Type B pancreatic cell (in vitro differentiated cells): ENCODE results near the gene PLCE1. TPM values are rescaled to one million over a fixed set of nuclear protein-coding genes. Genes with fewer than 3 reads are reported as not detected.
A peak's percentile ranks its signal among the peaks of the same experiment; 100 is the strongest.

Experiments used
- DNase-seq: peaks from one replicate; pipeline ENCODE4 v3.0.0; 2021; ENCODE audit warnings: mixed read lengths; ENCODE audit not compliant: unreplicated experiment; ENCODE audit errors: extremely low spot score
- H3K27ac Mint-ChIP-seq: 2 replicates; pipeline ENCODE4 v1.8.0; 2021; ENCODE audit warnings: mild to moderate bottlenecking, mixed read lengths
- H3K27me3 Mint-ChIP-seq: 2 replicates; pipeline ENCODE4 v1.8.0; 2021; ENCODE audit warnings: mixed read lengths
- H3K36me3 Mint-ChIP-seq: 2 replicates; pipeline ENCODE4 v1.8.0; 2021; ENCODE audit warnings: mixed read lengths
- H3K4me1 Mint-ChIP-seq: one replicate; pipeline ENCODE4 v1.8.0; 2021; ENCODE audit warnings: mixed read lengths; ENCODE audit not compliant: unreplicated experiment
- H3K4me3 Mint-ChIP-seq: 2 replicates; pipeline ENCODE4 v1.8.0; 2021; ENCODE audit warnings: mild to moderate bottlenecking, mixed read lengths
- H3K9me3 Mint-ChIP-seq: 2 replicates; pipeline ENCODE4 v1.8.0; 2021; ENCODE audit warnings: mixed read lengths
- CTCF ChIP-seq: fragments of 200-600 bp; sonication (generic); conservative IDR thresholded peaks from 2 replicates; pipeline ENCODE4 v1.5.0; 2021; ENCODE audit warnings: antibody characterized with exemption, mild to moderate bottlenecking
- total RNA-seq: library from RNA; stranded (reverse); gene quantifications from 2 replicates; pipeline ENCODE4 v1.2.1, GENCODE V29; 2021; ENCODE audit warnings: low replicate concordance

Gene PLCE1
- total RNA-seq, 1 donor from 2014 or later: 7.8 TPM

GRCh38 chr10:93980486-93980885, 13.2 kb upstream of the PLCE1 start:
- no peaks in the 10 kb centered on the region for H3K4me1 Mint-ChIP-seq
- H3K4me3 Mint-ChIP-seq: no peak overlapping the region
- no peaks in the 10 kb centered on the region for H3K9me3 Mint-ChIP-seq
- peaks cover 3% of the 10 kb centered on the region for H3K27me3 Mint-ChIP-seq
- DNase-seq: no peak
- H3K36me3 Mint-ChIP-seq: no peaks in the 10 kb centered on the region
- H3K27ac Mint-ChIP-seq: no peak overlapping the region
- TF ChIP-seq CTCF: no peak

GRCh38 chr10:93991114-93991513, 2.6 kb upstream of the PLCE1 start:
- Mint-ChIP-seq H3K9me3 (no peaks in the 10 kb centered on the region), H3K27ac (no peak overlapping the region), H3K4me1 (peaks cover 34% of the 10 kb centered on the region), H3K36me3 (peaks cover 4% of the 10 kb centered on the region), H3K4me3 (no peak overlapping the region), H3K27me3 (peaks cover 44% of the 10 kb centered on the region)
- DNase-seq: no peak
- no peak for TF ChIP-seq CTCF

- DNase-seq: no peak
- Mint-ChIP-seq H3K27me3 (peaks cover 48% of the 10 kb centered on the region), H3K4me1 (peaks cover 34% of the 10 kb centered on the region), H3K9me3 (no peaks in the 10 kb centered on the region), H3K36me3 (peaks cover 4% of the 10 kb centered on the region), H3K27ac (peak overlapping the region; percentile 79), H3K4me3 (peak overlapping the region; percentile 80)
- no peak for TF ChIP-seq CTCF
Measured at GRCh38 chr10:93991596-93992284, 2.0 kb upstream of the PLCE1 start.

GRCh38 chr10:93992400-93993030, 1.2 kb upstream of the PLCE1 start:
- peaks cover 4% of the 10 kb centered on the region for H3K36me3 Mint-ChIP-seq
- peaks cover 48% of the 10 kb centered on the region for H3K27me3 Mint-ChIP-seq
- H3K27ac Mint-ChIP-seq: peak overlapping the region; percentile 12
- DNase-seq: no peak
- no peaks in the 10 kb centered on the region for H3K9me3 Mint-ChIP-seq
- TF ChIP-seq CTCF: peak; percentile 63
- H3K4me3 Mint-ChIP-seq: peak overlapping the region; percentile 84
- H3K4me1 Mint-ChIP-seq: peaks cover 34% of the 10 kb centered on the region

- Mint-ChIP-seq H3K36me3 (peaks cover 8% of the 10 kb centered on the region), H3K9me3 (peaks cover 6% of the 10 kb centered on the region), H3K27ac (peak overlapping the region; percentile 12), H3K4me1 (peaks cover 34% of the 10 kb centered on the region), H3K4me3 (peak overlapping the region; percentile 84), H3K27me3 (peaks cover 55% of the 10 kb centered on the region)
- DNase-seq: no peak
- no peak for TF ChIP-seq CTCF
Measured at GRCh38 chr10:93993414-93993781, 333 bp upstream of the PLCE1 start.
